Stimulated activated CD4-positive, alpha-beta T cell treated with anti-CD3 and anti-CD28 coated beads, Interleukin-1b, Interleukin-23, amount 100 ng/mL, for 4 hours (primary cell): ENCODE results near the gene BMP6.
"Not testable (repeated sequence)": the region's sequence is repeated elsewhere in the genome, so short reads cannot be mapped to it uniquely, and the experiment has no call there.

Experiments used
- DNase-seq, 2 donors: peaks; one replicate each; pipeline ENCODE4 v3.0.0-alpha.2; 2020; ENCODE audit warnings: low read depth in 2 of 2

BMP6 gene

DNA sequence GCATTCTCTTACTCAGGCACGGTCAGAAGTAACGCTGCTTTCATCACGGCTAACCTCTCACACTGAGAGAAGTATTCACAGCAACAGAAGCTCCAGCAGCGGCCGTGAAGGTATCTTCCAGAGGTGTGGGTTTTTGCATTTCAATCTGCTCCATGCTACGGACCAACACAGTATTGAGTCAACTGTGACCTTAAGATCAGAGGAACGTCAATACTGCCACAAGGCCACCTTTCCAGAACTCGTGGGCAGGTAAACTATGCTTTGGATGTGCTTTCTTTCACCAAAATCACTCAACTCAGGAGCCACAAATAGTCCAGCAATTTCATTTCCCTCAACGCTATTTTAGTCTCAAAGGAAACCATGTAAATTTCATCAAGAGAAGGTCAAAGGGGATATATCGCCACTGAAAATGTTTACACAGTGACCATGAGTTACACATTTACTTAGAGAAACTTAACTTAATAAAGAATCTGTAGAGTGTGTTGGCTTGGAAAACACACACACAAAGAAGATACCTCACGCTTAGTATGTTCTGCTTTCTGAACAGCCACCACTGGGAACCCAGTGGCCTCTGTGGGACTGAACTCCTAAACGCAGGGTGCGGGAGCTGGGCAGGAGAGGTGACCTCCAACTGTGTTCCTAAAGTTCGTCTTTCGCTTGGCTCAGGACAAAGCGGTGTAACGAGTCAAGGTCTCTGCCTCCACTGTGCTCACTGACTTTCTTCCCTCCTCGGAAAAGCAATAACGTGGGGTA, 156.8 kb downstream of the BMP6 start:
- DNase-seq: no peak

- DNase-seq: no peak
Measured at GRCh38 chr6:7883381-7883780, 157.5 kb downstream of the BMP6 start.

- no peak for DNase-seq
Measured at GRCh38 chr6:7886132-7886531, 160.2 kb downstream of the BMP6 start.

- DNase-seq: no peak
Measured at GRCh38 chr6:7887278-7887991, 161.5 kb downstream of the BMP6 start.

GRCh38 chr6:7888587-7889357, 162.9 kb downstream of the BMP6 start:
- no peak for DNase-seq

GRCh38 chr6:7891078-7891872, 165.4 kb downstream of the BMP6 start:
- DNase-seq: no peak

DNA sequence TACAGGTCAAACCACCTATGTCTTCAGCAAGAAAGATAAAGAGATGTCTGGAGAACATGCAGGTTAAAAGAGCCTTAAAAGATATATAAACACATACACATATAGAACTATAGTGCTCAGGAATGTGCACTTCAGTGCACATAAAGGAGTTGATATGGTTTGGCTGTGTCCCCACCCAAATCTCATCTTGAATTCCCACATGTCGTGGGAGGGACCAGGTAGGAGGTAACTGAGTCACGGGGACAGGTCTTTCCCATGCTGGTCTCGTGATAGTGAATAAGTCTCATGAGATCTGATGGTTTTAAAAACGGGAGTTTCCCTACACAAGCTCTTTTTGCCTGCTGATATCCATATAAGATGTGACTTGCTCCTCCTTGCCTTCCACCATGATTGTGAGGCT, 166.5 kb downstream of the BMP6 start:
- DNase-seq: not testable (repeated sequence)

- DNase-seq: no peak
Measured at GRCh38 chr6:7893342-7893741, 167.4 kb downstream of the BMP6 start.

- no peak for DNase-seq
Measured at GRCh38 chr6:7894262-7895124, 168.6 kb downstream of the BMP6 start.

DNA sequence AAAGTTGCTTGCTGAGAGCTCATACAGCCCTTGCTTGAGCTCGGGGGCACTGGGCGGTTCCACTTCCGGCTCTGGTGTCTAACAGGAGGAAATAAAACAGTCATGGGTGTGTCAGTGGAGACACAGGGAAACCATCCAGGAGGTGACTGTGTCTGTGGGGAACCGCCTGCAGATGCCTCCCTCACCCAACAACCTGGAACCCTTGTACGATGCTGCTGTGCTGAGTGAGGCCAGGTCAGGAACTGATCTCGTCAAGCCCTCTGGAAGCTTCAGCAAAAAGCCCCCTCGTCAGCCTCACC, 169.2 kb downstream of the BMP6 start:
- DNase-seq: no peak

DNA sequence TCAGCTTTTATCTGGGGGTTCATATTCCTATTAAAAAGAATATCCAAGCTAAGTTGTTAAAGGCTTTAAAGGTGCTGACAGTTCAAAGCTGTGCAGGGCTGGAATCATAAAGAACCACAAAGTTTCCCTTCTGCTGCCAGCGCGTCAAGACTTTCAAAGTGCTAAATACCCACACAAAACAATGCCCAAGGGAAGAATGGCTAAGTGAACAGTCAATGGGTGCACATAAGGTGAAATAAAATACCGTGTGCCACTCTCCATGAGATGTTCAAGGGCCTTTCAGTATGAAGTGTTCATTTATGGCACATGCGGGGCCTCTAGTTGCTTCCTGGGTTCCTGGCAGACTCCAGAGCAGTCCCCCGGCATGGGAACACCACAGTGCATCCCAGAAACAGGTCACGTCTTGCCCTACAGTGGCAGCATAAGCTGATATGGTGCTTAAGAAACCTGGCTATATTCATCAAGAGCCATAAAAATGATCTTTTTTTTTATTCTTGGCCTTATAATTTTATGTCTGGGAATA, 170.6 kb downstream of the BMP6 start:
- no peak for DNase-seq

DNA sequence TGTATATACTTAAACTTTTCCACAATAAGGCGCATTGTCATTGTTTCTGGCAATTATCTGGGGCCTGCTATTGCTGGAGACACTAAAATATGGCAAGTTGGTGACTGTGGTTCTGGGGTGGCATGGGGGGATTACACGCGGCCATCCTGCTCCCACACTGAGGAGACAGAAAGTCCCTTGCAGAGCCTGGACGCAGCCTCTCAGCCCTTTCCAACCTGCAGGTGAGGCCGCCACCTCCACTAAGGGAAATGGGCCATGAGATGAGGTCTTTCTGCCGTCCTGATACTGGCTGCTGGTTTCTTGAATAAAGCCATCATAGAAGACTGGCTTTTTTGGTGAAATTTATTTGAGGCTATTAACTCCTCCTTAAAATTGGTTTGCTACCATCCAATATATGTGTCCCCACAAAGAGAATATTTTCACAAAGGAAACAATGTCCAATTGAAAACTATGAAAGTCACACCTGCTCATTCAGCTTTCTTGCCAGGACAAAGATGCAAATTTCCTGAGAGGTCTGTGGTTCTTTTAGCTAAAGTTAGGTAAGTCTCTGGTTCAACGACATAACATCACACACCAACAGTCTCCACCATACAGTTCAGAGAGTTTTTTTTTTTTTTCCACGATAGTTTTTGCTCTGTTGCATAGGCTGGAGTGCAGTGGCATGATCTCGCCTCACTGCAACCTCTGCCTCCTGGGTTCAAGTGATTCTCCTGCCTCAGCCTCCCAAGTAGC, 171.7 kb downstream of the BMP6 start:
- no peak for DNase-seq

GRCh38 chr6:7898193-7898586, 172.3 kb downstream of the BMP6 start:
- not testable (repeated sequence) for DNase-seq

GRCh38 chr6:7899101-7899888, 173.4 kb downstream of the BMP6 start:
- DNase-seq: no peak

GRCh38 chr6:7899889-7900213, 174.0 kb downstream of the BMP6 start:
- no peak for DNase-seq

DNA sequence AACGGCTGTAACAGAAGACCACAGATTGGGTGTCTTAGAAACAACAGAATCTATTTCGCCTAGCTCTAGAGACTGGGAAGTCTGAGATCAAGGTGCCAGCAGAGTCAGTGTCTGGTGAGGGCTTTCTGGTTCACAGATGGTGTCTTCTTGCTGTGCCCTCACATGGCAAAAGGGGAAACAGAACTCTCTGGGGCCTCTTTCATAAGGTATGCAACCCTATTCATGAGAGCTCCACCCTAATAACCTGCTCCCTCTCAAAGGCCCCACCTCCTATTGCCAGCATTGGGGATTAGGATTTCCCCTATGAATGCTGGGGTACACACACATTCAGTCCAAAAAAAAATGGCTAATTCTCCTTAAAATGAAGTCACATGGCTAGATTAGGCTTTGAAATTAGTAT, 174.7 kb downstream of the BMP6 start:
- no peak for DNase-seq

DNA sequence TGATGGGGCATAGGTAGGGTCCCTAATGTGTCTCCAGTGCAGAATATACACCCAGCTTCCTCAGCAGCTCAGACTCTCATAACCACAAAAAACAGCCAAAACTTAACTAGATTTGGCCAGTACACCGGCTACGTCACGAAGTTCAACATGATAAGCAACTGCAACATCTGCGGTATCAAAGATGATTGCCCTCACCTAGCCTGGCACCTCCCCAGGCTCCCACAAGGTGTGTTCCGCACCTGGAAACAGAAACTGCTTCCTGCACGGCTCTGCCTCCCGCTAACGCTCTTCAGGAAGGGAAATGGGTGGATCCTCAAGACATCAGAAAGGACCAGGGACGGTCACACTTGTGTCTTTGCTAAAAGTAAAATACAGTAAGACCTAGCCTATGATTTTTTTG, 175.2 kb downstream of the BMP6 start:
- no peak for DNase-seq

DNA sequence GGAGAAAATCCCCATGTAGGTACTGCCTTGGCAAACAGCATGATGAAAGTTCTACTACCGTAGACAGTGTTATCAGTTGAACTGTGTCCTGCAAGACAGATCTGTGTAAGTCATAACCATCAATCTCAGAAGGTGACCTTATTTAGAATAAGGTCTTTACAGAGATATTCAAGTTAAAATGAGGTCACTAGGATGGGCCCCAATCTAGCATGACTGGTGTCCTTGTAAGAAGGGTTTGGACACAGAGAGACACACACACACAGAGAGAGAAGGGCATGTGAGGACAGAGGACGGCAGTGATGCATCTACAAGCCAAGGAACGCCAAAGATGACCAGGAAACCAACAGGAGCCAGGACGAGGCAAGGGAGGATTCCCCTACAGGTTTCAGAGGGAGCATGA, 175.9 kb downstream of the BMP6 start:
- DNase-seq: no peak

DNA sequence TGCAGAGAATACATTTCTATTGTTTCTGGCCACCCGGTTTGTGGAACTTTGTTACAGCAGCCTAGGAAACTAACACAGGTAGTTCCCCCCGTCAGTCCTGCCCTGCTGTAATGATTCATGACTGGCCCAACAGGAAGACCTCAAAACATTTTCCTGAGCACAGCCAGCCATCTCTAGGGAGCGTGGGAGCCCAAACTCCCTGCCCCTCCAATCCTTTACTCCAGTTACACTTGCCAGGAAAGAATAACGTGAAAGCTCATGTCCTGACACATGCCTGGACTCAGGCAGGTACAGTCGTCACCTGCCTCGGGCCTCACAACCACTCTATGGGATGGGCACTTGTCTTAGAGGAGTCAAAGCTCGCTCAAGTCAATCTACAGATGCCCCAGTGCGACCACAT, 176.3 kb downstream of the BMP6 start:
- no peak for DNase-seq

- no peak for DNase-seq
Measured at GRCh38 chr6:7902867-7903266, 177.0 kb downstream of the BMP6 start.
